Caco-2 (cell line): Measurements from ENCODE around the gene ZNF234. TPM values are rescaled to one million over a fixed set of nuclear protein-coding genes. Genes with fewer than 3 reads are reported as not detected.

Experiments
- BruUV-seq: library from RNA; stranded (reverse); fragments of 400-500 nt; replicated peaks from 2 replicates; lab custom pipeline; 2021; lab: Mats Ljungman, UMichigan
- CTCF ChIA-PET: fragments of 300-600 bp; sonication (Branson Sonifier 250); formaldehyde crosslinking; loops from one replicate; lab custom pipeline; 2022; ENCODE audit warnings: antibody characterized with exemption; lab: Charles Lee
- POLR2A ChIA-PET: fragments of 300-600 bp; sonication (Branson Sonifier 250); formaldehyde crosslinking; loops from one replicate; lab custom pipeline; 2022; ENCODE audit warnings: antibody characterized with exemption; lab: Charles Lee
- DNase-seq, 2 experiments: peaks; one replicate each; pipeline versions ENCODE4 v3.0.0 to v3.0.0-alpha.2; 2020 to 2022
- H3K27me3 ChIP-seq: replicated peaks from 2 replicates; pipeline ENCODE4 v1.6.0; 2011; ENCODE audit warnings: low read length; ENCODE audit not compliant: control insufficient read depth, insufficient read depth
- H3K36me3 ChIP-seq: 2 replicates; pipeline ENCODE4 v1.5.1; 2011; ENCODE audit warnings: low read length; ENCODE audit not compliant: control insufficient read depth, insufficient read depth
- H3K4me1 ChIP-seq: fragments of 250-450 bp; sonication (Bioruptor Pico); 2 replicates; pipeline ENCODE4 v1.5.1; 2020; ENCODE audit warnings: mild to moderate bottlenecking
- H3K4me3 ChIP-seq: 2 replicates; pipeline ENCODE4 v1.5.1; 2011; ENCODE audit warnings: low read depth, mild to moderate bottlenecking, control low read depth, low read length
- H3K9me3 ChIP-seq: fragments of 250-450 bp; sonication (Bioruptor Pico); 2 replicates; pipeline ENCODE4 v1.5.1; 2020; ENCODE audit warnings: mild to moderate bottlenecking, moderate library complexity
- H3K27ac Mint-ChIP-seq: one replicate; pipeline ENCODE4 v1.8.0; 2022; ENCODE audit warnings: mixed read lengths; ENCODE audit not compliant: unreplicated experiment
- H3K27me3 Mint-ChIP-seq: one replicate; pipeline ENCODE4 v1.8.0; 2022; ENCODE audit warnings: mixed read lengths; ENCODE audit not compliant: insufficient read depth, unreplicated experiment
- H3K36me3 Mint-ChIP-seq: one replicate; pipeline ENCODE4 v1.8.0; 2022; ENCODE audit warnings: mild to moderate bottlenecking, mixed read lengths; ENCODE audit not compliant: insufficient read depth, unreplicated experiment
- H3K4me1 Mint-ChIP-seq: one replicate; pipeline ENCODE4 v1.8.0; 2022; ENCODE audit warnings: low read depth, mixed read lengths; ENCODE audit not compliant: unreplicated experiment
- H3K4me3 Mint-ChIP-seq: one replicate; pipeline ENCODE4 v1.8.0; 2022; ENCODE audit warnings: mild to moderate bottlenecking, moderate library complexity, mixed read lengths; ENCODE audit not compliant: unreplicated experiment
- H3K9me3 Mint-ChIP-seq: one replicate; pipeline ENCODE4 v1.8.0; 2022; ENCODE audit warnings: mixed read lengths; ENCODE audit not compliant: unreplicated experiment
- intact Hi-C: fragments of 100-400 bp; cut with micrococcal nuclease; formaldehyde crosslinking; loops from one replicate; pipeline ENCODE4 v1.10.0; 2022; ENCODE audit not compliant: unreplicated experiment
- total RNA-seq: library from RNA; stranded (reverse); gene quantifications from 2 replicates; pipeline ENCODE4 v1.2.3, GENCODE V29; 2022
- TF ChIP-seq, protein P1 (sequence below), 2 experiments: fragments of 200-600 bp in 1 of 2; IDR thresholded peaks; 1 replicate in 1 of 2; 2 replicates in 1 of 2; pipeline versions ENCODE4 v1.5.1 to v1.8.0; 2011 to 2022; ENCODE audit warnings: antibody characterized with exemption in 1 of 2, control low read depth in 1 of 2, inconsistent platforms in 1 of 2, low read depth in 1 of 2, low read length in 1 of 2, mild to moderate bottlenecking in 1 of 2, moderate library complexity in 1 of 2; ENCODE audit not compliant: insufficient read depth in 1 of 2, severe bottlenecking in 1 of 2, unreplicated experiment in 1 of 2

Gene ZNF234
- total RNA-seq, 1 experiment from 2014 or later: 9.4 TPM

DNA sequence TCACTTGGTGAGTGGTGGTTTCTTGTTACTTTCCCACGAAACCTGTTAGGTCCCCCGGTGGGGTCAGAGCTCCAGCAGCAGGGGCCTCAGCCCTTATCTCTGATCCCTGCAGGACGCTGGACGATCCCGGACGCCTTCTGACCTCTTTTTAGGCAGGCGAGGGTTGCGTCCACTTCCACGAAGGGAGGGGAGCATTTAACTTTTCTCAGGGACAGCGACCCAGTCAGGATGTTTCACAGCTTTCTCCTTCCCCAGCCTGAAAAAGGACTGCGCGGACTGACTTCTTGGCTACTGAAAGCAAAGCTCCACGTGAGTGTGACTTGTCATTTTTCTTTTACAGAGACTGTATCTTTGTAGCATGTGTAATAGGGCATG lies 692 bp downstream of the ZNF234 start:
- ChIA-PET POLR2A (interaction anchor here (0.5 to 0.8 kb wide), 2 partner anchors 23 to 91 kb away, joined by 3 read pairs; partner anchors contain the start of gene ZNF226), CTCF (no interaction called here)
- Histone ChIP-seq H3K9me3 (no peaks in the 10 kb centered on the region), H3K4me1 (0 out of 2 replicates have a peak, but pooled peaks cover 4% of the 10 kb centered on the region), H3K4me3 (peak overlapping the region; percentile 80), H3K27me3 (no peaks in the 10 kb centered on the region), H3K36me3 (peaks cover 2% of the 10 kb centered on the region)
- peaks cover 4% of the 10 kb centered on the region for H3K27me3 Mint-ChIP-seq
- TF ChIP-seq, protein P1, sequence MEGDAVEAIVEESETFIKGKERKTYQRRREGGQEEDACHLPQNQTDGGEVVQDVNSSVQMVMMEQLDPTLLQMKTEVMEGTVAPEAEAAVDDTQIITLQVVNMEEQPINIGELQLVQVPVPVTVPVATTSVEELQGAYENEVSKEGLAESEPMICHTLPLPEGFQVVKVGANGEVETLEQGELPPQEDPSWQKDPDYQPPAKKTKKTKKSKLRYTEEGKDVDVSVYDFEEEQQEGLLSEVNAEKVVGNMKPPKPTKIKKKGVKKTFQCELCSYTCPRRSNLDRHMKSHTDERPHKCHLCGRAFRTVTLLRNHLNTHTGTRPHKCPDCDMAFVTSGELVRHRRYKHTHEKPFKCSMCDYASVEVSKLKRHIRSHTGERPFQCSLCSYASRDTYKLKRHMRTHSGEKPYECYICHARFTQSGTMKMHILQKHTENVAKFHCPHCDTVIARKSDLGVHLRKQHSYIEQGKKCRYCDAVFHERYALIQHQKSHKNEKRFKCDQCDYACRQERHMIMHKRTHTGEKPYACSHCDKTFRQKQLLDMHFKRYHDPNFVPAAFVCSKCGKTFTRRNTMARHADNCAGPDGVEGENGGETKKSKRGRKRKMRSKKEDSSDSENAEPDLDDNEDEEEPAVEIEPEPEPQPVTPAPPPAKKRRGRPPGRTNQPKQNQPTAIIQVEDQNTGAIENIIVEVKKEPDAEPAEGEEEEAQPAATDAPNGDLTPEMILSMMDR (IDR thresholded peaks at IDR 0.05; ENCODE audit: insufficient read depth in 1 of 2, low read depth in 1 of 2, low read length in 1 of 2, severe bottlenecking in 1 of 2, unreplicated experiment in 1 of 2): no peak
- no peaks in the 10 kb centered on the region for H3K4me1 Mint-ChIP-seq
- BruUV-seq: no TSS peak
- H3K4me3 Mint-ChIP-seq: peak overlapping the region; percentile 84
- H3K36me3 Mint-ChIP-seq: peaks cover 8% of the 10 kb centered on the region
- no peaks in the 10 kb centered on the region for H3K9me3 Mint-ChIP-seq
- intact Hi-C loops: no loop called here
- peak overlapping the region; percentile 54 for H3K27ac Mint-ChIP-seq
- peak in 1 of 2 experiments; percentile 36 for DNase-seq

DNA sequence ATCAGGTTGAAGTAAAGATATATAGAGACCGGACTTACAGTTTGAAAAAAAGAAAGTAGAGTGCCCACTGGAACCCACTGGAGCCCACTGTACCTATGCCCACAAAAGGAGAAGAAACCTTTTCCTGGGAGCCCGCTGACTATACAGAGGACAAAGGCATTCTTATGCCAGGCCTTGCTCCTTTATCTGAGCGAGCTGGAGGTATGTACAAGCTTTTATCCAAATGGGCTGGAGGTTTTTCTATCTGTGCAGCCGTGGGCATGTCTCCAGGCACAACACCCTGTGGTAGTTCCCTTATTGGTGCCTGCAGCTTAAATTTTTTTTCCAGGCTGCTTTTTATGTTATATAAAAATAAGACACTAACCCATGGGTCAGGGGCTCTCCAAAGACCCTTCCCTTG lies 8.4 kb downstream of the ZNF234 start:
- intact Hi-C loops: no loop called here
- Mint-ChIP-seq H3K27ac (no peak overlapping the region), H3K36me3 (peaks cover 26% of the 10 kb centered on the region), H3K27me3 (no peaks in the 10 kb centered on the region), H3K4me1 (no peaks in the 10 kb centered on the region), H3K4me3 (no peak overlapping the region), H3K9me3 (peaks cover 20% of the 10 kb centered on the region)
- no TSS peak for BruUV-seq
- CTCF ChIA-PET: no interaction called here
- TF ChIP-seq, protein P1 (IDR thresholded peaks at IDR 0.05; ENCODE audit: insufficient read depth in 1 of 2, low read depth in 1 of 2, low read length in 1 of 2, severe bottlenecking in 1 of 2, unreplicated experiment in 1 of 2): no peak
- POLR2A ChIA-PET: interaction anchor here (0.6 kb wide), 1 partner anchor 692 kb away, joined by 6 read pairs; no protein-coding TSS in a partner anchor
- H3K27me3 ChIP-seq: no peaks in the 10 kb centered on the region
- H3K9me3 ChIP-seq: no peaks in the 10 kb centered on the region
- no peaks in the 10 kb centered on the region for H3K4me1 ChIP-seq
- H3K4me3 ChIP-seq: no peak overlapping the region
- H3K36me3 ChIP-seq: peaks cover 1% of the 10 kb centered on the region; the same call in 1 of the 2 replicates
- DNase-seq: no peak

DNA sequence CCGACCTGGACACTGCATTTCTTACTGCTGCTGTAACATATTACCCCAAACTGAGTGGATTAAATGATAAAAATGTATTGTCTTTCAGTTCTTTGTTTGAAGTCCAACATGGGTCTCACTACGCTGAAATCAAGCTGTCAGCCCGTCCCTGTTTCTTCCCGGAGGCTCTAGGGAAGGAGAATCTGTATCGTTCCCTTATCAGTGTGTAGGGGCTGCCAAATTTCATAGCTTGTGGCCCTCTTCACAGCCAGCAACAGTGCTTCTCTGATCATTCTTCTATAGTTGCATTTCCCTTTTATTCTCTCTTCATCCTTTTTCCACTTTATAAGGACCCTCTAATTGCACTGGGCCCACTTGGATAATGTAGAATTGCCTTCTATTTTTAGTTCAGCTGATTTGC lies 10.1 kb downstream of the ZNF234 start:
- no peaks in the 10 kb centered on the region for H3K27me3 Mint-ChIP-seq

More for the DNA sequence above, 10.1 kb downstream of the ZNF234 start:
- POLR2A ChIA-PET: no interaction called here
- Mint-ChIP-seq H3K27ac (no peak overlapping the region), H3K36me3 (peaks cover 32% of the 10 kb centered on the region), H3K4me1 (no peaks in the 10 kb centered on the region), H3K9me3 (peaks cover 29% of the 10 kb centered on the region), H3K4me3 (no peak overlapping the region)
- H3K4me3 ChIP-seq: no peak overlapping the region
- H3K27me3 ChIP-seq: no peaks in the 10 kb centered on the region
- intact Hi-C loops: no loop called here
- no peak for DNase-seq
- peaks cover 8% of the 10 kb centered on the region; the same call in 1 of the 2 replicates for H3K9me3 ChIP-seq
- CTCF ChIA-PET: no interaction called here
- TF ChIP-seq, protein P1 (IDR thresholded peaks at IDR 0.05; ENCODE audit: insufficient read depth in 1 of 2, low read depth in 1 of 2, low read length in 1 of 2, severe bottlenecking in 1 of 2, unreplicated experiment in 1 of 2): no peak
- peaks cover 1% of the 10 kb centered on the region; the same call in 1 of the 2 replicates for H3K36me3 ChIP-seq
- BruUV-seq: no TSS peak
- H3K4me1 ChIP-seq: no peaks in the 10 kb centered on the region
